IMR-90 (cell line): ENCODE data around the gene ZNF467. TPM values are rescaled to one million over a fixed set of nuclear protein-coding genes. Genes with fewer than 3 reads are reported as not detected.

Experiments
- ATAC-seq: fragments of 200-7000 bp; cut with Tn5 transposase; 2 replicates; pipeline ENCODE4 v1.9.1; 2020; ENCODE audit warnings: low read depth, mild to moderate bottlenecking, moderate library complexity
- BruUV-seq: library from RNA; stranded (reverse); fragments of 400-500 nt; replicated peaks from 2 replicates; lab custom pipeline; 2021; lab: Mats Ljungman, UMichigan
- CTCF ChIA-PET: fragments of 300-600 bp; formaldehyde crosslinking; extraction: SDS; loops from one replicate; lab custom pipeline; 2021; ENCODE audit warnings: antibody characterized with exemption; lab: Yijun Ruan, JAX
- POLR2A ChIA-PET: fragments of 300-600 bp; sonication (Branson Sonifier 250); formaldehyde crosslinking; loops from one replicate; lab custom pipeline; 2022; ENCODE audit warnings: antibody characterized with exemption; ENCODE audit not compliant: unreplicated experiment; lab: Charles Lee
- DNase-seq: peaks from one replicate; pipeline ENCODE4 v3.0.0; 2013
- H2AFZ ChIP-seq: replicated peaks from 2 replicates; pipeline ENCODE3; 2013; ENCODE audit warnings: low read length, mild to moderate bottlenecking; ENCODE audit not compliant: poor library complexity
- H2AK5ac ChIP-seq: 2 replicates; pipeline ENCODE4 v1.6.1; 2013; ENCODE audit warnings: low read depth, low read length, inconsistent platforms
- H2AK9ac ChIP-seq: replicated peaks from 2 replicates; pipeline ENCODE3; 2013; ENCODE audit warnings: mild to moderate bottlenecking, low read depth, low read length, moderate library complexity; ENCODE audit not compliant: poor library complexity
- H2BK120ac ChIP-seq: 2 replicates; pipeline ENCODE4 v1.6.1; 2013; ENCODE audit warnings: low read depth, low read length, inconsistent platforms
- H2BK15ac ChIP-seq: 3 replicates; pipeline ENCODE4 v1.6.1; 2013; ENCODE audit warnings: low read depth, low read length, inconsistent platforms
- H2BK20ac ChIP-seq: 2 replicates; pipeline ENCODE4 v1.6.1; 2013; ENCODE audit warnings: low read depth, mild to moderate bottlenecking, inconsistent platforms, low read length, moderate library complexity
- H2BK5ac ChIP-seq: 2 replicates; pipeline ENCODE4 v1.6.1; 2013; ENCODE audit warnings: mild to moderate bottlenecking, low read depth, low read length, inconsistent platforms; ENCODE audit not compliant: poor library complexity, severe bottlenecking
- H3K14ac ChIP-seq: replicated peaks from 2 replicates; pipeline ENCODE4 v1.6.1; 2013; ENCODE audit warnings: low read depth, low read length, inconsistent platforms
- H3K18ac ChIP-seq: 2 replicates; pipeline ENCODE4 v1.6.1; 2013; ENCODE audit warnings: low read depth, low read length, control low read depth
- H3K23ac ChIP-seq: 2 replicates; pipeline ENCODE4 v1.6.1; 2013; ENCODE audit warnings: low read depth, low read length, inconsistent platforms
- H3K27ac ChIP-seq: 2 replicates; pipeline ENCODE4 v1.5.1; 2013; ENCODE audit warnings: mild to moderate bottlenecking, control low read depth, low read length; ENCODE audit not compliant: insufficient read depth
- H3K27me3 ChIP-seq: 2 replicates; pipeline ENCODE4 v1.6.1; 2013; ENCODE audit warnings: low read length; ENCODE audit not compliant: control insufficient read depth, insufficient read depth
- H3K36me3 ChIP-seq: 2 replicates; pipeline ENCODE4 v1.6.1; 2013; ENCODE audit warnings: low read length, mixed read lengths; ENCODE audit not compliant: control insufficient read depth, insufficient read depth
- H3K4ac ChIP-seq: 2 replicates; pipeline ENCODE4 v1.6.1; 2013; ENCODE audit warnings: low read depth, low read length, inconsistent platforms
- H3K4me1 ChIP-seq: 2 replicates; pipeline ENCODE4 v1.6.1; 2013; ENCODE audit warnings: low read length, mixed read lengths; ENCODE audit not compliant: control insufficient read depth, insufficient read depth
- H3K4me2 ChIP-seq: 2 replicates; pipeline ENCODE4 v1.6.1; 2013; ENCODE audit warnings: low read depth, mild to moderate bottlenecking, control low read depth, low read length, moderate library complexity
- H3K4me3 ChIP-seq: 2 replicates; pipeline ENCODE4 v1.5.1; 2013; ENCODE audit warnings: low read depth, mild to moderate bottlenecking, control low read depth, low read length, moderate library complexity; ENCODE audit not compliant: insufficient read depth
- H3K56ac ChIP-seq: 2 replicates; pipeline ENCODE4 v1.6.1; 2013; ENCODE audit warnings: low read length, inconsistent platforms; ENCODE audit not compliant: insufficient read depth; ENCODE audit errors: extremely low read depth
- H3K79me1 ChIP-seq, 2 experiments: 2 replicates each; pipeline ENCODE4 v1.6.1; 2013; ENCODE audit warnings: low read length in 2 of 2, inconsistent platforms in 1 of 2, low read depth in 1 of 2
- H3K9ac ChIP-seq: 2 replicates; pipeline ENCODE4 v1.6.1; 2013; ENCODE audit warnings: low read depth, low read length, control low read depth
- H3K9me1 ChIP-seq: 2 replicates; pipeline ENCODE4 v1.6.1; 2013; ENCODE audit warnings: low read length, inconsistent platforms; ENCODE audit not compliant: insufficient read depth
- H3K9me3 ChIP-seq: 2 replicates; pipeline ENCODE4 v1.6.1; 2013; ENCODE audit warnings: low read length; ENCODE audit not compliant: control insufficient read depth, insufficient read depth
- H4K20me1 ChIP-seq: 2 replicates; pipeline ENCODE4 v1.6.1; 2013; ENCODE audit warnings: low read length, inconsistent platforms; ENCODE audit not compliant: insufficient read depth
- H4K5ac ChIP-seq: 2 replicates; pipeline ENCODE4 v1.6.1; 2013; ENCODE audit warnings: mild to moderate bottlenecking, low read depth, low read length, control low read depth
- H4K8ac ChIP-seq, 2 experiments: 2 replicates each; pipeline ENCODE4 v1.6.1; 2013; ENCODE audit warnings: low read depth in 2 of 2, low read length in 2 of 2, control low read depth in 1 of 2, inconsistent platforms in 1 of 2
- H4K91ac ChIP-seq: 2 replicates; pipeline ENCODE4 v1.6.1; 2013; ENCODE audit warnings: low read depth, low read length, inconsistent platforms; ENCODE audit not compliant: insufficient read depth
- BHLHE40 ChIP-seq: fragments of 150-350 bp; IDR thresholded peaks from 2 replicates; pipeline ENCODE4 v1.6.1; 2016; ENCODE audit warnings: mild to moderate bottlenecking, low read depth, low read length
- CHD1 ChIP-seq: IDR thresholded peaks from 2 replicates; pipeline ENCODE4 v1.6.1; 2012; ENCODE audit warnings: low read depth, low read length, improper control_type of control experiment
- NFE2L2 ChIP-seq: fragments of 150-350 bp; IDR thresholded peaks from 2 replicates; pipeline ENCODE4 v1.6.1; 2016; ENCODE audit warnings: low read depth, mild to moderate bottlenecking, low read length
- POLR2A ChIP-seq: IDR thresholded peaks from 2 replicates; pipeline ENCODE4 v1.6.1; 2012; ENCODE audit warnings: mild to moderate bottlenecking, low read depth, low read length
- SMC3 ChIP-seq: fragments of 150-350 bp; IDR thresholded peaks from 2 replicates; pipeline ENCODE4 v1.6.1; 2016; ENCODE audit warnings: low read depth, mild to moderate bottlenecking, antibody characterized with exemption, low read length, moderate library complexity
- WGBS, 2 experiments: methylation state at CpG; one replicate each; pipeline versions ENCODE4 v1.1.5 to v1.1.7; 2013; ENCODE audit warnings: missing lambda C conversion rate in 2 of 2; ENCODE audit not compliant: insufficient read length in 1 of 2; ENCODE audit errors: extremely low coverage in 2 of 2; 5-methylcytosine and 5-hydroxymethylcytosine counted together
- dilution Hi-C: fragments of 300-500 bp; cut with HindIII; formaldehyde crosslinking; loops from one replicate; pipeline ENCODE4 v1.14.3; 2018; ENCODE audit warnings: low sequenced_read_pairs; ENCODE audit not compliant: unreplicated experiment
- in situ Hi-C: fragments of 300-500 bp; cut with MboI; formaldehyde crosslinking; loops from 3 replicates; pipeline ENCODE4 v1.14.3; 2019; ENCODE audit warnings: low sequenced_read_pairs, inconsistent platforms, mixed read lengths
- intact Hi-C: fragments of 100-400 bp; cut with micrococcal nuclease; formaldehyde crosslinking; loops from 2 replicates; pipeline ENCODE4 v1.10.0; 2022
- polyA plus RNA-seq, 3 experiments: library from polyadenylated mRNA; depleted of rRNA; stranded (reverse); fragments of >200 nt; gene quantifications; 2 replicates each; pipeline ENCODE4 v1.2.3, GENCODE V29; 2012; ENCODE audit warnings: low replicate concordance in 1 of 3
- total RNA-seq: library from RNA; depleted of rRNA; stranded (reverse); fragments of >200 nt; gene quantifications from 2 replicates; pipeline ENCODE4 v1.2.3, GENCODE V29; 2012

The ZNF467 gene
- total and polyA plus RNA-seq, 2 of the 4 experiments (the other 2 are of a cell fraction), result 0.67 TPM; not detected in 1

GRCh38 chr7:149788300-149788851 is 15.0 kb upstream of the ZNF467 start:
- Histone ChIP-seq H3K9me1 (no peaks in the 10 kb centered on the region), H3K14ac (no peak overlapping the region), H4K8ac (no peak overlapping the region), H2BK5ac (no peak overlapping the region), H4K91ac (no peak overlapping the region), H3K18ac (no peak overlapping the region), H2AK9ac (no peak overlapping the region), H3K36me3 (no peaks in the 10 kb centered on the region), H3K4ac (no peak overlapping the region), H3K4me1 (no peaks in the 10 kb centered on the region), H3K27me3 (peaks cover 43% of the 10 kb centered on the region; the same call in 1 of the 2 replicates), H2BK15ac (no peak overlapping the region), H3K27ac (no peak overlapping the region), H3K9me3 (no peaks in the 10 kb centered on the region), H4K5ac (no peak overlapping the region), H3K23ac (no peak overlapping the region), H3K9ac (no peak overlapping the region), H4K20me1 (no peaks in the 10 kb centered on the region), H2AK5ac (no peak overlapping the region), H3K79me1 (no peaks in the 10 kb centered on the region), H3K56ac (no peak overlapping the region), H3K4me3 (no peak overlapping the region), H2AFZ (peak overlapping the region; percentile 43), H3K4me2 (no peak overlapping the region), H2BK20ac (no peak overlapping the region), H2BK120ac (no peak overlapping the region)
- DNase-seq, result no peak
- WGBS, 2 experiments, result 43% methylated on average over 5 of the region's 11 CpGs; no CpG with 5 or more reads in 1 of the 2 experiments
- no peak for ATAC-seq
- ChIA-PET CTCF (no interaction called here), POLR2A (no interaction called here)
- in situ Hi-C loops, result no loop called here
- dilution Hi-C loops, result no loop called here
- no TSS peak for BruUV-seq
- intact Hi-C loops, result no loop called here
- TF ChIP-seq NFE2L2 (no peak), POLR2A (no peak), BHLHE40 (no peak), SMC3 (no peak), CHD1 (no peak)
